Epithelial cell of prostate (primary cell): ENCODE data around the gene LRRC75B.
"Not testable (repeated sequence)": the region's sequence is repeated elsewhere in the genome, so short reads cannot be mapped to it uniquely, and the experiment has no call there.

Experiments
- DNase-seq: peaks from one replicate; pipeline ENCODE4 v3.0.0-alpha.2; 2011; ENCODE audit warnings: low read depth, low spot score
- H3K27ac ChIP-seq: fragments of 450-650 bp; 2 replicates; pipeline ENCODE4 v1.5.1; 2017; ENCODE audit warnings: mild to moderate bottlenecking

LRRC75B gene

GRCh38 chr22:24592851-24593558, at the start of gene LRRC75B:
Gene LRRC75B, minus strand, starts transcription at chr22:24593073. Its CDS starts 34 bp downstream, at chr22:24593039.
- no peak for DNase-seq
- peak within 1 kb of the TSS; percentile 37 for H3K27ac ChIP-seq

GRCh38 chr22:24642307-24642706, 49.4 kb upstream of the LRRC75B start:
- not testable (repeated sequence) for DNase-seq, H3K27ac ChIP-seq

GRCh38 chr22:24636513-24636912, 43.6 kb upstream of the LRRC75B start:
- DNase-seq, H3K27ac ChIP-seq: not testable (repeated sequence)

GRCh38 chr22:24634776-24635389, 42.0 kb upstream of the LRRC75B start:
- DNase-seq = not testable (repeated sequence)

GRCh38 chr22:24633231-24634023, 40.6 kb upstream of the LRRC75B start:
- DNase-seq, H3K27ac ChIP-seq: not testable (repeated sequence)

More at GRCh38 chr22:24634776-24635389, 42.0 kb upstream of the LRRC75B start:
- not testable (repeated sequence) for H3K27ac ChIP-seq

GRCh38 chr22:24632642-24633041, 39.8 kb upstream of the LRRC75B start:
- not testable (repeated sequence) for DNase-seq, H3K27ac ChIP-seq

- not testable (repeated sequence) for DNase-seq, H3K27ac ChIP-seq
These were observed 38.7 kb upstream of the LRRC75B start for GRCh38 chr22:24631430-24632122.

GRCh38 chr22:24630812-24631427, 38.0 kb upstream of the LRRC75B start:
- H3K27ac ChIP-seq, DNase-seq: not testable (repeated sequence)

- not testable (repeated sequence) for H3K27ac ChIP-seq, DNase-seq
These were observed 36.2 kb upstream of the LRRC75B start for GRCh38 chr22:24629069-24629468.

- not testable (repeated sequence) for DNase-seq, H3K27ac ChIP-seq
These were observed 35.0 kb upstream of the LRRC75B start for GRCh38 chr22:24627911-24628310.

- not testable (repeated sequence) for H3K27ac ChIP-seq, DNase-seq
These were observed 29.7 kb upstream of the LRRC75B start for GRCh38 chr22:24622596-24622995.

- DNase-seq, H3K27ac ChIP-seq: not testable (repeated sequence)
These were observed 28.4 kb upstream of the LRRC75B start for GRCh38 chr22:24621244-24621643.

- DNase-seq, H3K27ac ChIP-seq: not testable (repeated sequence)
These were observed 21.9 kb upstream of the LRRC75B start for GRCh38 chr22:24614794-24615193.

GRCh38 chr22:24609888-24610287, 17.0 kb upstream of the LRRC75B start:
- DNase-seq, H3K27ac ChIP-seq: not testable (repeated sequence)

- H3K27ac ChIP-seq, DNase-seq: not testable (repeated sequence)
These were observed 15.5 kb upstream of the LRRC75B start for GRCh38 chr22:24608327-24608726.

- not testable (repeated sequence) for DNase-seq, H3K27ac ChIP-seq
These were observed 14.6 kb upstream of the LRRC75B start for GRCh38 chr22:24607429-24607983.

- not testable (repeated sequence) for DNase-seq, H3K27ac ChIP-seq
These were observed 13.5 kb upstream of the LRRC75B start for GRCh38 chr22:24606340-24606739.

- not testable (repeated sequence) for H3K27ac ChIP-seq, DNase-seq
These were observed 11.1 kb upstream of the LRRC75B start for GRCh38 chr22:24603770-24604629.
